ENCODE results near the gene EPHB2. TPM values are rescaled to one million over a fixed set of nuclear protein-coding genes. Genes with fewer than 3 reads are reported as not detected.

Gene EPHB2
- total RNA-seq, 2 donors from 2014 or later, result not detected

Other genes with a start within 250 kb of the EPHB2 start
- gene EPHA8, start 147.3 kb upstream of the EPHB2 start, total RNA-seq, result not detected
- not detected for gene C1QA, start 74.2 kb upstream of the EPHB2 start, total RNA-seq
- gene C1QC, start 67.2 kb upstream of the EPHB2 start, total RNA-seq, result not detected
- gene C1QB, start 57.6 kb upstream of the EPHB2 start, total RNA-seq, result not detected

All from activated naive CD4-positive, alpha-beta T cell treated with anti-CD3 and anti-CD28 coated beads, Interleukin-2, amount 50 U/mL, for 72 hours (primary cell).